A549 (cell line): Measurements from ENCODE around the gene BMP7.

Experiments
- CBX2 ChIP-seq: fragments of 200-600 bp; sonication (generic); IDR thresholded peaks from 2 replicates; pipeline ENCODE4 v1.6.1; 2016; ENCODE audit warnings: low read depth, mild to moderate bottlenecking, borderline replicate concordance
- CEBPB ChIP-seq, 2 experiments: fragments of >200 bp in 1 of 2; sonication (Bioruptor Twin) in 1 of 2; formaldehyde crosslinking in 1 of 2; IDR thresholded peaks; 2 replicates each; pipeline ENCODE4 v1.6.1; 2012 to 2016
- CTCF ChIP-seq: fragments of >200 bp; sonication (Bioruptor Twin); formaldehyde crosslinking; IDR thresholded peaks from 3 replicates; pipeline ENCODE4 v1.5.1; 2016
- EHF ChIP-seq: fragments of 250-450 bp; sonication (Bioruptor Pico); IDR thresholded peaks from 2 replicates; pipeline ENCODE4 v1.5.0; 2020; ENCODE audit warnings: mild to moderate bottlenecking
- EP300 ChIP-seq, 2 experiments: fragments of >200 bp; sonication (Bioruptor Twin); formaldehyde crosslinking; IDR thresholded peaks; 2 replicates in 1 of 2; 3 replicates in 1 of 2; pipeline ENCODE4 v1.6.1; 2016 to 2017
- FOSL2 ChIP-seq, 2 experiments: fragments of 450-650 bp in 1 of 2; fragments of >200 bp in 1 of 2; sonication (Bioruptor Twin) in 1 of 2; formaldehyde crosslinking; IDR thresholded peaks; 2 replicates each; pipeline versions ENCODE4 v1.5.0 to v1.6.1; 2016 to 2020; ENCODE audit warnings: mild to moderate bottlenecking in 1 of 2, moderate library complexity in 1 of 2
- MAX ChIP-seq: IDR thresholded peaks from 2 replicates; pipeline ENCODE4 v1.6.1; 2012
- NFE2L2 ChIP-seq: fragments of 150-350 bp; conservative IDR thresholded peaks from 2 replicates; pipeline ENCODE4 v1.6.1; 2014; ENCODE audit warnings: low read length
- RAD21 ChIP-seq, 2 experiments: fragments of >200 bp in 1 of 2; sonication (Bioruptor Twin) in 1 of 2; formaldehyde crosslinking in 1 of 2; IDR thresholded peaks in 1 of 2; conservative IDR thresholded peaks in 1 of 2; 2 replicates in 1 of 2; 3 replicates in 1 of 2; pipeline ENCODE4 v1.6.1; 2012 to 2018; ENCODE audit warnings: inconsistent platforms in 1 of 2
- RFX5 ChIP-seq: fragments of 450-650 bp; IDR thresholded peaks from 2 replicates; pipeline ENCODE4 v1.7.1; 2014; ENCODE audit warnings: antibody characterized with exemption, mild to moderate bottlenecking, moderate library complexity
- RNF2 ChIP-seq: fragments of 200-600 bp; sonication (generic); IDR thresholded peaks from 2 replicates; pipeline ENCODE4 v1.6.1; 2016; ENCODE audit warnings: low read depth, mild to moderate bottlenecking, antibody characterized with exemption, moderate library complexity, borderline replicate concordance

GRCh38 chr20:57170343-57170742 is 96.1 kb downstream of the BMP7 start:
- TF ChIP-seq CTCF (no peak), RNF2 (no peak), RAD21 (conservative IDR thresholded peaks at IDR 0.05 in 1 of 2, IDR thresholded peaks at IDR 0.05 in 1 of 2) (no peak), RFX5 (no peak), MAX (no peak), CEBPB (IDR thresholded peaks at IDR 0.05) (no peak), EP300 (IDR thresholded peaks at IDR 0.05) (no peak), CBX2 (no peak), NFE2L2 (no peak), EHF (CRISPR knock-in tag) (no peak), FOSL2 (IDR thresholded peaks at IDR 0.05) (no peak), FOSL2 (CRISPR knock-in tag; IDR thresholded peaks at IDR 0.05) (no peak)
